G401 (cell line): ENCODE measurements around the gene BEST3. TPM values are rescaled to one million over a fixed set of nuclear protein-coding genes. Genes with fewer than 3 reads are reported as not detected.

Experiments used
- DNase-seq: peaks from one replicate; pipeline ENCODE4 v3.0.0-alpha.2; 2015; ENCODE audit warnings: low spot score
- in situ Hi-C: cut with HindIII; loops from 2 replicates; pipeline ENCODE4 v1.10.0; 2016; ENCODE audit warnings: low sequenced_read_pairs, mixed read lengths
- total RNA-seq: library from RNA; depleted of rRNA; stranded (reverse); fragments of >200 nt; shearing (Covaris generic); gene quantifications from 2 replicates; pipeline ENCODE4 v1.2.3, GENCODE V29; 2014

Gene BEST3
- total RNA-seq, 1 experiment from 2014 or later: 0.61 TPM

- DNase-seq: no peak
- in situ Hi-C loops: no loop called here
These were observed 41.5 kb downstream of the BEST3 start for GRCh38 chr12:69657376-69658137.

- no peak for DNase-seq
- in situ Hi-C loops: no loop called here
These were observed 43.3 kb downstream of the BEST3 start for GRCh38 chr12:69655616-69656340.

GRCh38 chr12:69653703-69654102, 45.4 kb downstream of the BEST3 start:
- DNase-seq: no peak
- in situ Hi-C loops: no loop called here

- in situ Hi-C loops: no loop called here
- no peak for DNase-seq
These were observed 47.2 kb downstream of the BEST3 start for GRCh38 chr12:69651922-69652321.

GRCh38 chr12:69649529-69649928, 49.6 kb downstream of the BEST3 start:
- in situ Hi-C loops: no loop called here
- DNase-seq: peak; percentile 32

GRCh38 chr12:69648476-69648875, 50.6 kb downstream of the BEST3 start:
- no peak for DNase-seq
- in situ Hi-C loops: no loop called here

- DNase-seq: no peak
- in situ Hi-C loops: no loop called here
These were observed 51.9 kb downstream of the BEST3 start for GRCh38 chr12:69647178-69647577.

GRCh38 chr12:69645031-69645430, 54.1 kb downstream of the BEST3 start:
- in situ Hi-C loops: no loop called here
- DNase-seq: no peak

GRCh38 chr12:69644511-69644910, 54.6 kb downstream of the BEST3 start:
- in situ Hi-C loops: no loop called here
- no peak for DNase-seq

GRCh38 chr12:69642531-69642930, 56.6 kb downstream of the BEST3 start:
- DNase-seq: no peak
- in situ Hi-C loops: no loop called here

- DNase-seq: no peak
- in situ Hi-C loops: no loop called here
These were observed 57.6 kb downstream of the BEST3 start for GRCh38 chr12:69641546-69641945.

GRCh38 chr12:69639400-69640016, 59.6 kb downstream of the BEST3 start:
- peak; percentile 41 for DNase-seq
- in situ Hi-C loops: no loop called here

GRCh38 chr12:69633061-69633460, 66.0 kb downstream of the BEST3 start:
- DNase-seq: no peak
- in situ Hi-C loops: no loop called here

- DNase-seq: no peak
- in situ Hi-C loops: no loop called here
These were observed 68.9 kb downstream of the BEST3 start for GRCh38 chr12:69630191-69630590.

- in situ Hi-C loops: no loop called here
- no peak for DNase-seq
These were observed 71.6 kb downstream of the BEST3 start for GRCh38 chr12:69627501-69627900.

- no peak for DNase-seq
- in situ Hi-C loops: no loop called here
These were observed 75.1 kb downstream of the BEST3 start for GRCh38 chr12:69623970-69624369.

GRCh38 chr12:69621551-69621950, 77.6 kb downstream of the BEST3 start:
- no peak for DNase-seq
- in situ Hi-C loops: no loop called here

GRCh38 chr12:69620921-69621320, 78.2 kb downstream of the BEST3 start:
- in situ Hi-C loops: no loop called here
- no peak for DNase-seq

- in situ Hi-C loops: no loop called here
- no peak for DNase-seq
These were observed 79.0 kb downstream of the BEST3 start for GRCh38 chr12:69620077-69620476.

- no peak for DNase-seq
- in situ Hi-C loops: no loop called here
These were observed 80.1 kb downstream of the BEST3 start for GRCh38 chr12:69619050-69619449.
